Astrocyte (in vitro differentiated cells and primary cell): ENCODE results near the gene PPP2R5C. TPM values are rescaled to one million over a fixed set of nuclear protein-coding genes. Genes with fewer than 3 reads are reported as not detected.

ENCODE experiments used
- DNase-seq: peaks from one replicate; pipeline ENCODE4 v3.0.0-alpha.2; 2010; ENCODE audit warnings: low read depth
- FAIRE-seq: peaks from 2 replicates; lab custom pipeline; 2011; peaks lifted over from hg19 to GRCh38; lab: Jason Lieb, UNC
- H2AFZ ChIP-seq: 2 replicates; pipeline ENCODE4 v1.6.0; 2012; ENCODE audit warnings: low read depth, low read length, inconsistent platforms
- H3K27ac ChIP-seq: 2 replicates; pipeline ENCODE4 v1.5.1; 2011; ENCODE audit warnings: low read depth, low read length, inconsistent platforms
- H3K27me3 ChIP-seq: 2 replicates; pipeline ENCODE4 v1.6.0; 2011; ENCODE audit warnings: low read length, inconsistent platforms; ENCODE audit not compliant: insufficient read depth
- H3K36me3 ChIP-seq: 2 replicates; pipeline ENCODE4 v1.5.1; 2011; ENCODE audit warnings: low read length, inconsistent platforms; ENCODE audit not compliant: insufficient read depth
- H3K4me1 ChIP-seq: 2 replicates; pipeline ENCODE4 v1.5.1; 2011; ENCODE audit warnings: low read length, inconsistent platforms; ENCODE audit not compliant: insufficient read depth
- H3K4me2 ChIP-seq: 2 replicates; pipeline ENCODE4 v1.6.0; 2012; ENCODE audit warnings: low read length, inconsistent platforms
- H3K4me3 ChIP-seq: 2 replicates; pipeline ENCODE4 v1.5.1; 2011; ENCODE audit warnings: low read depth, mild to moderate bottlenecking, low read length, inconsistent platforms; ENCODE audit not compliant: insufficient read depth
- H3K79me2 ChIP-seq: 2 replicates; pipeline ENCODE4 v1.6.0; 2012; ENCODE audit warnings: mild to moderate bottlenecking, low read length, inconsistent platforms; ENCODE audit not compliant: insufficient read depth
- H3K9ac ChIP-seq: 2 replicates; pipeline ENCODE4 v1.6.0; 2012; ENCODE audit warnings: mild to moderate bottlenecking, low read length, inconsistent platforms
- H3K9me3 ChIP-seq: 2 replicates; pipeline ENCODE4 v1.5.1; 2012; ENCODE audit warnings: low read depth, mild to moderate bottlenecking, low read length, inconsistent platforms; ENCODE audit not compliant: insufficient read depth
- H4K20me1 ChIP-seq: 2 replicates; pipeline ENCODE4 v1.6.0; 2012; ENCODE audit warnings: low read length, inconsistent platforms; ENCODE audit not compliant: insufficient read depth
- H3K27ac Mint-ChIP-seq: one replicate; pipeline ENCODE4 v1.8.0; 2021; ENCODE audit warnings: mild to moderate bottlenecking, mixed read lengths; ENCODE audit not compliant: unreplicated experiment
- H3K27me3 Mint-ChIP-seq: one replicate; pipeline ENCODE4 v1.8.0; 2021; ENCODE audit warnings: low read depth, mixed read lengths; ENCODE audit not compliant: unreplicated experiment
- H3K36me3 Mint-ChIP-seq: one replicate; pipeline ENCODE4 v1.8.0; 2021; ENCODE audit warnings: low read depth, mixed read lengths; ENCODE audit not compliant: unreplicated experiment
- H3K4me1 Mint-ChIP-seq: one replicate; pipeline ENCODE4 v1.8.0; 2021; ENCODE audit warnings: low read depth, mixed read lengths; ENCODE audit not compliant: unreplicated experiment
- H3K4me3 Mint-ChIP-seq: one replicate; pipeline ENCODE4 v1.8.0; 2021; ENCODE audit warnings: mild to moderate bottlenecking, moderate library complexity, mixed read lengths; ENCODE audit not compliant: unreplicated experiment
- H3K9me3 Mint-ChIP-seq: one replicate; pipeline ENCODE4 v1.8.0; 2021; ENCODE audit warnings: mild to moderate bottlenecking, mixed read lengths; ENCODE audit not compliant: unreplicated experiment
- EZH2 ChIP-seq: IDR thresholded peaks from 2 replicates; pipeline ENCODE4 v1.6.1; 2012; ENCODE audit warnings: mild to moderate bottlenecking, low read length, inconsistent platforms; ENCODE audit not compliant: insufficient read depth
- total RNA-seq: library from RNA; stranded (reverse); gene quantifications from 2 replicates; pipeline ENCODE4 v1.2.1, GENCODE V29; 2021
- TF ChIP-seq, protein P1 (sequence below): IDR thresholded peaks from 2 replicates; pipeline ENCODE4 v1.5.1; 2011; ENCODE audit warnings: low read depth, mild to moderate bottlenecking, inconsistent platforms, low read length, moderate library complexity; ENCODE audit not compliant: insufficient read depth

Gene PPP2R5C
- total RNA-seq, 1 donor from 2014 or later = 102 TPM

DNA sequence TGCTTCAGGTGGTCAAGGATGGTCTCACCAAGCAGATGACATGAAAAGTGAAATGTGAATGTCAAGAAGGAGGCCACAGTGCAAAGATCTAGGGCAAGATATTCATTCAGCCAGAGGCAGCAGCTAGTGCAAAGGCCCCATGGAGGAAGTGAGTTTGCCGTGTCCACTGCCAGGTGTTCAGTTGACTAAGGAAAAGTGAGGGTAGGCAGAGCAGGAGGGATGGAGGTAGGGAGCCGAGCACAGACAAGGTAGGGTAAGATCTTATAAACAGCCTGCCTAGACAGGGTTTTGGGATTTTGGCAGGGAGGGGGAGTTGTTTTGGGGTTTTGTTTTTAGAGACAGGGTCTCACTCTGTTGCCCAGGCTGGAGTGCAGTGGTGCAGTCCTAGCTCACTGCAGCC lies 11.9 kb downstream of the PPP2R5C start:
- H2AFZ ChIP-seq = no peak overlapping the region
- no peaks in the 10 kb centered on the region for H3K36me3 ChIP-seq
- H3K4me3 ChIP-seq = no peak overlapping the region
- no peaks in the 10 kb centered on the region for H3K9me3 ChIP-seq
- FAIRE-seq (no peak), DNase-seq (no peak)
- no peak overlapping the region for H3K27ac ChIP-seq
- H3K9ac ChIP-seq = no peak overlapping the region
- H3K4me1 ChIP-seq = no peaks in the 10 kb centered on the region
- no peak overlapping the region for H3K4me2 ChIP-seq
- no peaks in the 10 kb centered on the region for H3K79me2 ChIP-seq
- no peak for TF ChIP-seq EZH2
- TF ChIP-seq, protein P1, sequence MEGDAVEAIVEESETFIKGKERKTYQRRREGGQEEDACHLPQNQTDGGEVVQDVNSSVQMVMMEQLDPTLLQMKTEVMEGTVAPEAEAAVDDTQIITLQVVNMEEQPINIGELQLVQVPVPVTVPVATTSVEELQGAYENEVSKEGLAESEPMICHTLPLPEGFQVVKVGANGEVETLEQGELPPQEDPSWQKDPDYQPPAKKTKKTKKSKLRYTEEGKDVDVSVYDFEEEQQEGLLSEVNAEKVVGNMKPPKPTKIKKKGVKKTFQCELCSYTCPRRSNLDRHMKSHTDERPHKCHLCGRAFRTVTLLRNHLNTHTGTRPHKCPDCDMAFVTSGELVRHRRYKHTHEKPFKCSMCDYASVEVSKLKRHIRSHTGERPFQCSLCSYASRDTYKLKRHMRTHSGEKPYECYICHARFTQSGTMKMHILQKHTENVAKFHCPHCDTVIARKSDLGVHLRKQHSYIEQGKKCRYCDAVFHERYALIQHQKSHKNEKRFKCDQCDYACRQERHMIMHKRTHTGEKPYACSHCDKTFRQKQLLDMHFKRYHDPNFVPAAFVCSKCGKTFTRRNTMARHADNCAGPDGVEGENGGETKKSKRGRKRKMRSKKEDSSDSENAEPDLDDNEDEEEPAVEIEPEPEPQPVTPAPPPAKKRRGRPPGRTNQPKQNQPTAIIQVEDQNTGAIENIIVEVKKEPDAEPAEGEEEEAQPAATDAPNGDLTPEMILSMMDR = no peak
- no peak overlapping the region for H3K4me3 Mint-ChIP-seq
- H3K27me3 Mint-ChIP-seq = peaks cover 2% of the 10 kb centered on the region
- H3K4me1 Mint-ChIP-seq = no peaks in the 10 kb centered on the region
- peaks cover 11% of the 10 kb centered on the region for H3K36me3 Mint-ChIP-seq
- peaks cover 2% of the 10 kb centered on the region for H3K9me3 Mint-ChIP-seq
- no peak overlapping the region for H3K27ac Mint-ChIP-seq
- H3K27me3 ChIP-seq = peaks cover 2% of the 10 kb centered on the region
- H4K20me1 ChIP-seq = peaks cover 31% of the 10 kb centered on the region

GRCh38 chr14:101774006-101774795 lies 12.7 kb downstream of the PPP2R5C start:
- H3K4me3 Mint-ChIP-seq = no peak overlapping the region
- peaks cover 2% of the 10 kb centered on the region for H3K9me3 Mint-ChIP-seq

More at GRCh38 chr14:101774006-101774795, 12.7 kb downstream of the PPP2R5C start:
- DNase-seq (no peak), FAIRE-seq (no peak)
- no peaks in the 10 kb centered on the region for H3K4me1 Mint-ChIP-seq
- H3K4me3 ChIP-seq = no peak overlapping the region
- H4K20me1 ChIP-seq = peaks cover 40% of the 10 kb centered on the region
- H3K4me1 ChIP-seq = no peaks in the 10 kb centered on the region
- H3K27me3 ChIP-seq = peaks cover 6% of the 10 kb centered on the region
- peaks cover 9% of the 10 kb centered on the region for H3K27me3 Mint-ChIP-seq
- no peak for TF ChIP-seq EZH2
- TF ChIP-seq, protein P1 = no peak
- H3K36me3 ChIP-seq = no peaks in the 10 kb centered on the region
- H3K27ac ChIP-seq = no peak overlapping the region
- H3K9ac ChIP-seq = no peak overlapping the region
- no peaks in the 10 kb centered on the region for H3K9me3 ChIP-seq
- no peak overlapping the region for H3K27ac Mint-ChIP-seq
- no peak overlapping the region for H3K4me2 ChIP-seq
- H3K36me3 Mint-ChIP-seq = peaks cover 8% of the 10 kb centered on the region
- no peak overlapping the region for H2AFZ ChIP-seq
- no peaks in the 10 kb centered on the region for H3K79me2 ChIP-seq
